SU-DHL-6 (cell line): ENCODE measurements around the gene SUSD2.

Experiments used
- EZH2phosphoT487 ChIP-seq: fragments of 200-600 bp; sonication (generic), shearing (Covaris generic); conservative IDR thresholded peaks from 2 replicates; pipeline ENCODE4 v1.6.1; 2018; ENCODE audit warnings: mild to moderate bottlenecking, antibody characterized with exemption, low read length, moderate library complexity, mixed read lengths
- TF ChIP-seq, protein P1 (sequence below): fragments of 200-600 bp; sonication (generic); IDR thresholded peaks from one replicate; pipeline ENCODE4 v1.5.1; 2017; ENCODE audit warnings: antibody characterized with exemption, mild to moderate bottlenecking, low read length, moderate library complexity; ENCODE audit not compliant: insufficient read depth, poor library complexity, severe bottlenecking

DNA sequence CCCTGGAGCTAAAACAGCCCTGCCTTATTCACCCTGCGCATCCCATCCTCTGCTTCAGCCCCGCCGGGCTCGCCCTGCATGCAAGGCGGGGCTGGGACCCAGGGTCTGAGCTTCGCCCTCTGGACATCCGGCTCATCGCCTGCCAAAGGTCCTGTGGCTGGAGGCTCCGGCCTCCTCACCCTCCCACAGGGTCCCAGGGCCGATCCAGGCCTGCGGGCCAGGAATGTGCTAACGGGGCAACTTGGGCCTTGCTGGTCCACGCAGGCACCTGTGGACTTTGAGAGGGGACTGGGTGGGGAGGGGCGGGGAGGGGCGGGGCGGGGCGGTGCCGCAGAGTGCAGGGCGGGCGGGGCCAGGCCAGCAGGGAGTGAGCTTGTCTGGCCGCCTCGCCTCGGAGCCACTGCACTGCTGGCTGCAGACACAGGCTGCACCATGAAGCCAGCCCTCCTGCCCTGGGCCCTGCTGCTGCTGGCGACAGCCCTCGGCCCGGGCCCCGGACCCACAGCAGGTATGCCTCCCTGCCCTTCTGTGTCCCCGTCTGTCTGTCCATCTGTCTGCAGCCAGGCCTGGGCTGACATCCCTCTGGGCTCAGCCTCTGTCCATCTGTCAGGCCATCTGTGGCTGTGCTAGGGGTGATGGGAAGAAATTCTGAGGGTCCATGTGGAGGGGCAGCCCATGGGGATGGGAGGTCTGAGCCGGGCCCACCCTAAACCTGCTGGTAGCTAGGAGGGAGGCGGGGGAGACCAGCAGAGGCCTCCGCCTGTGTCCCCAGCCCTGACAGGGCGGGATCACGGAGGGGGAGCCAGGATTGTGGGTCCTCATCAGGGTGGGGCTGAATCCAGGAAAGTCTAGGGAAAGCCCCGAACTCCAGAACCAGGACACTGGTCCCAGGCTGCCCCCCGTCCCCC, at the start of gene SUSD2:
- TF ChIP-seq, protein P1, sequence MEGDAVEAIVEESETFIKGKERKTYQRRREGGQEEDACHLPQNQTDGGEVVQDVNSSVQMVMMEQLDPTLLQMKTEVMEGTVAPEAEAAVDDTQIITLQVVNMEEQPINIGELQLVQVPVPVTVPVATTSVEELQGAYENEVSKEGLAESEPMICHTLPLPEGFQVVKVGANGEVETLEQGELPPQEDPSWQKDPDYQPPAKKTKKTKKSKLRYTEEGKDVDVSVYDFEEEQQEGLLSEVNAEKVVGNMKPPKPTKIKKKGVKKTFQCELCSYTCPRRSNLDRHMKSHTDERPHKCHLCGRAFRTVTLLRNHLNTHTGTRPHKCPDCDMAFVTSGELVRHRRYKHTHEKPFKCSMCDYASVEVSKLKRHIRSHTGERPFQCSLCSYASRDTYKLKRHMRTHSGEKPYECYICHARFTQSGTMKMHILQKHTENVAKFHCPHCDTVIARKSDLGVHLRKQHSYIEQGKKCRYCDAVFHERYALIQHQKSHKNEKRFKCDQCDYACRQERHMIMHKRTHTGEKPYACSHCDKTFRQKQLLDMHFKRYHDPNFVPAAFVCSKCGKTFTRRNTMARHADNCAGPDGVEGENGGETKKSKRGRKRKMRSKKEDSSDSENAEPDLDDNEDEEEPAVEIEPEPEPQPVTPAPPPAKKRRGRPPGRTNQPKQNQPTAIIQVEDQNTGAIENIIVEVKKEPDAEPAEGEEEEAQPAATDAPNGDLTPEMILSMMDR, result no peak
- no peak for TF ChIP-seq EZH2phosphoT487
